IMR-90 (cell line): ENCODE measurements around the gene S100A1. TPM values are rescaled to one million over a fixed set of nuclear protein-coding genes. Genes with fewer than 3 reads are reported as not detected.

Experiments
- ATAC-seq: fragments of 200-7000 bp; cut with Tn5 transposase; 2 replicates; pipeline ENCODE4 v1.9.1; 2020; ENCODE audit warnings: low read depth, mild to moderate bottlenecking, moderate library complexity
- BruUV-seq: library from RNA; stranded (reverse); fragments of 400-500 nt; replicated peaks from 2 replicates; lab custom pipeline; 2021; lab: Mats Ljungman, UMichigan
- CTCF ChIA-PET: fragments of 300-600 bp; formaldehyde crosslinking; extraction: SDS; loops from one replicate; lab custom pipeline; 2021; ENCODE audit warnings: antibody characterized with exemption; lab: Yijun Ruan, JAX
- POLR2A ChIA-PET: fragments of 300-600 bp; sonication (Branson Sonifier 250); formaldehyde crosslinking; loops from one replicate; lab custom pipeline; 2022; ENCODE audit warnings: antibody characterized with exemption; ENCODE audit not compliant: unreplicated experiment; lab: Charles Lee
- DNase-seq: peaks from one replicate; pipeline ENCODE4 v3.0.0; 2013
- H2AFZ ChIP-seq: replicated peaks from 2 replicates; pipeline ENCODE3; 2013; ENCODE audit warnings: low read length, mild to moderate bottlenecking; ENCODE audit not compliant: poor library complexity
- H2AK5ac ChIP-seq: 2 replicates; pipeline ENCODE4 v1.6.1; 2013; ENCODE audit warnings: low read depth, low read length, inconsistent platforms
- H2AK9ac ChIP-seq: replicated peaks from 2 replicates; pipeline ENCODE3; 2013; ENCODE audit warnings: mild to moderate bottlenecking, low read depth, low read length, moderate library complexity; ENCODE audit not compliant: poor library complexity
- H2BK120ac ChIP-seq: 2 replicates; pipeline ENCODE4 v1.6.1; 2013; ENCODE audit warnings: low read depth, low read length, inconsistent platforms
- H2BK15ac ChIP-seq: 3 replicates; pipeline ENCODE4 v1.6.1; 2013; ENCODE audit warnings: low read depth, low read length, inconsistent platforms
- H2BK20ac ChIP-seq: 2 replicates; pipeline ENCODE4 v1.6.1; 2013; ENCODE audit warnings: low read depth, mild to moderate bottlenecking, inconsistent platforms, low read length, moderate library complexity
- H2BK5ac ChIP-seq: 2 replicates; pipeline ENCODE4 v1.6.1; 2013; ENCODE audit warnings: mild to moderate bottlenecking, low read depth, low read length, inconsistent platforms; ENCODE audit not compliant: poor library complexity, severe bottlenecking
- H3K14ac ChIP-seq: replicated peaks from 2 replicates; pipeline ENCODE4 v1.6.1; 2013; ENCODE audit warnings: low read depth, low read length, inconsistent platforms
- H3K18ac ChIP-seq: 2 replicates; pipeline ENCODE4 v1.6.1; 2013; ENCODE audit warnings: low read depth, low read length, control low read depth
- H3K23ac ChIP-seq: 2 replicates; pipeline ENCODE4 v1.6.1; 2013; ENCODE audit warnings: low read depth, low read length, inconsistent platforms
- H3K27ac ChIP-seq: 2 replicates; pipeline ENCODE4 v1.5.1; 2013; ENCODE audit warnings: mild to moderate bottlenecking, control low read depth, low read length; ENCODE audit not compliant: insufficient read depth
- H3K27me3 ChIP-seq: 2 replicates; pipeline ENCODE4 v1.6.1; 2013; ENCODE audit warnings: low read length; ENCODE audit not compliant: control insufficient read depth, insufficient read depth
- H3K36me3 ChIP-seq: 2 replicates; pipeline ENCODE4 v1.6.1; 2013; ENCODE audit warnings: low read length, mixed read lengths; ENCODE audit not compliant: control insufficient read depth, insufficient read depth
- H3K4ac ChIP-seq: 2 replicates; pipeline ENCODE4 v1.6.1; 2013; ENCODE audit warnings: low read depth, low read length, inconsistent platforms
- H3K4me1 ChIP-seq: 2 replicates; pipeline ENCODE4 v1.6.1; 2013; ENCODE audit warnings: low read length, mixed read lengths; ENCODE audit not compliant: control insufficient read depth, insufficient read depth
- H3K4me2 ChIP-seq: 2 replicates; pipeline ENCODE4 v1.6.1; 2013; ENCODE audit warnings: low read depth, mild to moderate bottlenecking, control low read depth, low read length, moderate library complexity
- H3K4me3 ChIP-seq: 2 replicates; pipeline ENCODE4 v1.5.1; 2013; ENCODE audit warnings: low read depth, mild to moderate bottlenecking, control low read depth, low read length, moderate library complexity; ENCODE audit not compliant: insufficient read depth
- H3K56ac ChIP-seq: 2 replicates; pipeline ENCODE4 v1.6.1; 2013; ENCODE audit warnings: low read length, inconsistent platforms; ENCODE audit not compliant: insufficient read depth; ENCODE audit errors: extremely low read depth
- H3K79me1 ChIP-seq, 2 experiments: 2 replicates each; pipeline ENCODE4 v1.6.1; 2013; ENCODE audit warnings: low read length in 2 of 2, inconsistent platforms in 1 of 2, low read depth in 1 of 2
- H3K9ac ChIP-seq: 2 replicates; pipeline ENCODE4 v1.6.1; 2013; ENCODE audit warnings: low read depth, low read length, control low read depth
- H3K9me1 ChIP-seq: 2 replicates; pipeline ENCODE4 v1.6.1; 2013; ENCODE audit warnings: low read length, inconsistent platforms; ENCODE audit not compliant: insufficient read depth
- H3K9me3 ChIP-seq: 2 replicates; pipeline ENCODE4 v1.6.1; 2013; ENCODE audit warnings: low read length; ENCODE audit not compliant: control insufficient read depth, insufficient read depth
- H4K20me1 ChIP-seq: 2 replicates; pipeline ENCODE4 v1.6.1; 2013; ENCODE audit warnings: low read length, inconsistent platforms; ENCODE audit not compliant: insufficient read depth
- H4K5ac ChIP-seq: 2 replicates; pipeline ENCODE4 v1.6.1; 2013; ENCODE audit warnings: mild to moderate bottlenecking, low read depth, low read length, control low read depth
- H4K8ac ChIP-seq, 2 experiments: 2 replicates each; pipeline ENCODE4 v1.6.1; 2013; ENCODE audit warnings: low read depth in 2 of 2, low read length in 2 of 2, control low read depth in 1 of 2, inconsistent platforms in 1 of 2
- H4K91ac ChIP-seq: 2 replicates; pipeline ENCODE4 v1.6.1; 2013; ENCODE audit warnings: low read depth, low read length, inconsistent platforms; ENCODE audit not compliant: insufficient read depth
- BHLHE40 ChIP-seq: fragments of 150-350 bp; IDR thresholded peaks from 2 replicates; pipeline ENCODE4 v1.6.1; 2016; ENCODE audit warnings: mild to moderate bottlenecking, low read depth, low read length
- CEBPB ChIP-seq: IDR thresholded peaks from 2 replicates; pipeline ENCODE4 v1.6.1; 2012; ENCODE audit warnings: low read depth, low read length, improper control_type of control experiment
- CTCF ChIP-seq: conservative IDR thresholded peaks from 2 replicates; pipeline ENCODE4 v1.5.1; 2012; ENCODE audit warnings: mild to moderate bottlenecking, low read depth, low read length, improper control_type of control experiment
- MAFK ChIP-seq: IDR thresholded peaks from 2 replicates; pipeline ENCODE4 v1.6.1; 2012; ENCODE audit warnings: low read depth, low read length, improper control_type of control experiment
- MAZ ChIP-seq: IDR thresholded peaks from 2 replicates; pipeline ENCODE4 v1.6.1; 2012; ENCODE audit warnings: low read depth, mild to moderate bottlenecking, low read length, improper control_type of control experiment, moderate library complexity, borderline replicate concordance
- MXI1 ChIP-seq: IDR thresholded peaks from 2 replicates; pipeline ENCODE4 v1.6.1; 2012; ENCODE audit warnings: low read depth, mild to moderate bottlenecking, low read length, moderate library complexity, borderline replicate concordance
- NFE2L2 ChIP-seq: fragments of 150-350 bp; IDR thresholded peaks from 2 replicates; pipeline ENCODE4 v1.6.1; 2016; ENCODE audit warnings: low read depth, mild to moderate bottlenecking, low read length
- POLR2A ChIP-seq: IDR thresholded peaks from 2 replicates; pipeline ENCODE4 v1.6.1; 2012; ENCODE audit warnings: mild to moderate bottlenecking, low read depth, low read length
- RAD21 ChIP-seq: IDR thresholded peaks from 2 replicates; pipeline ENCODE4 v1.6.1; 2012; ENCODE audit warnings: low read length, improper control_type of control experiment
- RCOR1 ChIP-seq: IDR thresholded peaks from 2 replicates; pipeline ENCODE4 v1.6.1; 2012; ENCODE audit warnings: mild to moderate bottlenecking, low read length, improper control_type of control experiment; ENCODE audit not compliant: insufficient replicate concordance
- RFX5 ChIP-seq: IDR thresholded peaks from 2 replicates; pipeline ENCODE4 v1.8.0; 2012; ENCODE audit warnings: low read depth, mild to moderate bottlenecking, low read length, moderate library complexity
- SMC3 ChIP-seq: fragments of 150-350 bp; IDR thresholded peaks from 2 replicates; pipeline ENCODE4 v1.6.1; 2016; ENCODE audit warnings: low read depth, mild to moderate bottlenecking, antibody characterized with exemption, low read length, moderate library complexity
- USF2 ChIP-seq: fragments of 150-350 bp; IDR thresholded peaks from 2 replicates; pipeline ENCODE4 v1.6.1; 2017; ENCODE audit warnings: mild to moderate bottlenecking, antibody characterized with exemption, low read length, low read depth
- WGBS, 2 experiments: methylation state at CpG; one replicate each; pipeline versions ENCODE4 v1.1.5 to v1.1.7; 2013; ENCODE audit warnings: missing lambda C conversion rate in 2 of 2; ENCODE audit not compliant: insufficient read length in 1 of 2; ENCODE audit errors: extremely low coverage in 2 of 2; 5-methylcytosine and 5-hydroxymethylcytosine counted together
- dilution Hi-C: fragments of 300-500 bp; cut with HindIII; formaldehyde crosslinking; loops from one replicate; pipeline ENCODE4 v1.14.3; 2018; ENCODE audit warnings: low sequenced_read_pairs; ENCODE audit not compliant: unreplicated experiment
- in situ Hi-C: fragments of 300-500 bp; cut with MboI; formaldehyde crosslinking; loops from 3 replicates; pipeline ENCODE4 v1.14.3; 2019; ENCODE audit warnings: low sequenced_read_pairs, inconsistent platforms, mixed read lengths
- intact Hi-C: fragments of 100-400 bp; cut with micrococcal nuclease; formaldehyde crosslinking; loops from 2 replicates; pipeline ENCODE4 v1.10.0; 2022
- polyA plus RNA-seq, 3 experiments: library from polyadenylated mRNA; depleted of rRNA; stranded (reverse); fragments of >200 nt; gene quantifications; 2 replicates each; pipeline ENCODE4 v1.2.3, GENCODE V29; 2012; ENCODE audit warnings: low replicate concordance in 1 of 3
- total RNA-seq: library from RNA; depleted of rRNA; stranded (reverse); fragments of >200 nt; gene quantifications from 2 replicates; pipeline ENCODE4 v1.2.3, GENCODE V29; 2012

S100A1 gene
- total and polyA plus RNA-seq, 2 of the 4 experiments (the other 2 are of a cell fraction), result 0.18 to 0.29 TPM

- Histone ChIP-seq H3K9me3 (no peaks in the 10 kb centered on the region), H3K36me3 (peaks cover 18% of the 10 kb centered on the region), H3K4me2 (no peak overlapping the region), H3K4ac (peak overlapping the region; percentile 40), H3K79me1 (peaks cover 6 to 8% of the 10 kb centered on the region in 2 experiments), H3K56ac (no peak overlapping the region), H3K4me3 (no peak overlapping the region), H4K20me1 (no peaks in the 10 kb centered on the region), H2AFZ (peak overlapping the region; percentile 12), H3K27ac (no peak overlapping the region), H2AK9ac (peak overlapping the region; percentile 88), H2BK15ac (no peak overlapping the region), H4K8ac (no peak overlapping the region; a peak in 1 of 4 replicates), H3K27me3 (no peaks in the 10 kb centered on the region), H2BK5ac (no peak overlapping the region), H4K91ac (no peak overlapping the region; the same call in 1 of the 2 replicates), H2BK120ac (peak overlapping the region; percentile 26; the same call in 1 of the 2 replicates), H3K23ac (0 out of 2 replicates have a peak overlapping the region, but pooled peaks have one; percentile 7), H4K5ac (peak overlapping the region; percentile 44), H3K9ac (no peak overlapping the region), H3K4me1 (peaks cover 9% of the 10 kb centered on the region; the same call in 1 of the 2 replicates), H2AK5ac (peak overlapping the region; percentile 48; the same call in 1 of the 2 replicates), H3K18ac (no peak overlapping the region), H3K14ac (no peak overlapping the region), H2BK20ac (no peak overlapping the region), H3K9me1 (no peaks in the 10 kb centered on the region)
- in situ Hi-C loops (no loop called here), dilution Hi-C loops (no loop called here), intact Hi-C loops (loop anchor here (1.0 kb wide), 1 partner anchor 45 kb away; no protein-coding TSS in a partner anchor)
- no CpG with 5 or more reads among the region's 5 CpGs for WGBS, 2 experiments
- no peak for TF ChIP-seq RFX5
- TF ChIP-seq CEBPB, result no peak
- TF ChIP-seq USF2, result no peak
- no peak for TF ChIP-seq MXI1
- TF ChIP-seq NFE2L2, result no peak
- TF ChIP-seq SMC3, result no peak
- TF ChIP-seq MAFK, result no peak
- TF ChIP-seq RAD21, result no peak
- no peak for TF ChIP-seq RCOR1
- TF ChIP-seq MAZ, result no peak
- TF ChIP-seq BHLHE40, result no peak
- no peak for TF ChIP-seq POLR2A
- TF ChIP-seq CTCF, result no peak
- BruUV-seq, result no TSS peak
- CTCF ChIA-PET, result interaction anchor here (0.8 to 2.3 kb wide), 3 partner anchors 10 to 41 kb away, joined by 3 to 6 read pairs (median 3); partner anchors contain the start of genes CHTOP and S100A13
- POLR2A ChIA-PET, result no interaction called here
- DNase-seq (no peak), ATAC-seq (no peak)
These were observed 11.3 kb upstream of the S100A1 start for GRCh38 chr1:153616917-153617311.
